Stimulated activated CD8-positive, alpha-beta memory T cell treated with anti-CD3 and anti-CD28 coated beads, Interleukin-2, amount 100 ng/mL, for 48 hours (primary cell): ENCODE measurements around the gene ENOX1.

Source experiments
- DNase-seq, 2 donors: peaks; one replicate each; pipeline ENCODE4 v3.0.0-alpha.2; 2020; ENCODE audit warnings: low read depth in 2 of 2

Gene ENOX1

DNA sequence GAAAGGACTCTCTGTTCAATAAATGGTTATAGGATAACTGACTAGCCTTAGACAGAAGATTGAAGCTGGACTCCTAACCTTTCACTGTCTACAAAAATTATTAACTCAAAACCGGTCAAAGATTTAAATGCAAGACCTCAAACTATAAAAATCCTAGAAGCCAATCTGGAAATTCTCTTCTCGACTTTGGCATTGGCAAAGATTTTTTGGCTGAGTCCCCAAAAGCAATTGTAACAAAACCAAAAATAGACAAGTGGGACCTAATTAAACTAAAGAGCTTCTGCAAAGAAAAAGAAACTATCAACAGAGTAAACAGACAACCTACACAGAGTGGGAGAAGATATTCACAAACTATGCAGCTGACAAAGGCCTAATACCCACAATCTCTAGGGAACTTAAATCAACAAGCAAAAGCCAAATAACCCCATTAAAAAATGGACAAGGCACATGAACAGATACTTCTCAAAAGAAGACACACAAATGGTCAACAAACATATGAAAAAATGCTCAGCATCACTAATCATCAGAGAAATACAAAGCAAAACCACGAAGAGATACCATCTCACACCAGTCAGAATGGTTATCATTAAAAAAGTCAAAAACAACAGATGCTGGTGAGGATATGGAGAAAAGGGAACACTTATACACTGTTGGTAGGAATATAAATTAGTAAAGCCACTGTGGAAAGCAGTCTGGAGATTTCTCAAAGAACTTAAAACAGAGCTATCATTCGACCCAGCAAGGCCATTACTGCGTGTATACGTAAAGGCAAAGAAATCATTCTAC, 497.1 kb downstream of the ENOX1 start:
- DNase-seq: no peak

- no peak for DNase-seq
Measured at GRCh38 chr13:43286751-43287150, 500.0 kb downstream of the ENOX1 start.

GRCh38 chr13:43285933-43286597, 500.7 kb downstream of the ENOX1 start:
- DNase-seq: no peak

DNA sequence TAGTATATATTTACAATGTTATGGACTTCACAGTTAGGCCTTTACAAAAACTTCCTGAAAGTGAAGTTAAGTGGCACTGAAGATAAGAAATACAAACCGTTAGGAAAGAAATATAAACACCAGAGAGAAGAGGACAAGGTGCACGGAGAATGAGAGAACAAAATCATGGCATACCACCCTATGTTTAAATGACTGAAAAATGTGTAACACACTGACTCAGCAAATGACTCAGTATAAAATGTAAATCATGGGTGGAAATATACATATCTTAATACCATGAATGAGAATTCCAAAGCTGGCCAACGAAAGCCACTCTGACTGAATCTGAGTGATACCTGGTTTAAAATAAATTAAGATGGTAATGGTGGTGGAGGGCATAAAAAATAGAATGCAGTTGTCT, 502.6 kb downstream of the ENOX1 start:
- no peak for DNase-seq

DNA sequence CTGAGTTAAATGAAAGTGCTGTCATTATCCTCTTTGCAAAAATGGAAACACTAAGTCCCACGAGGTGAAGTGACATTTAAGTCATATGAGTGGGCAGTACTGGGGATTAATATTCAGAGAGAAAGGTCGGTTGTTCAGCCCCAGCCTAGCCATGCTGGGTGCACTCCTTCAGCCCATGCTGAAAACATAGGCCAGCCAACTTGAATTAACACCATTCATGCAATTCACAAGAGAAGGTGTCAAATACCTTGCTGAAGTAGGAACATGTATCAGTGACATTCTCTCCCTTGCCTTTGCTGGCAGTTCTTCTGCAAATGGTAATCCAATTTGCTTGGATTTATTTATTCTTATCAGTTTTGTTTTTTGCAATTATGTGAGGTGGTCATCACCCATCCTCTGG, 507.1 kb downstream of the ENOX1 start:
- DNase-seq: no peak

- DNase-seq: no peak
Measured at GRCh38 chr13:43278127-43278526, 508.6 kb downstream of the ENOX1 start.

- no peak for DNase-seq
Measured at GRCh38 chr13:43277142-43277541, 509.6 kb downstream of the ENOX1 start.

GRCh38 chr13:43274881-43275280, 511.9 kb downstream of the ENOX1 start:
- DNase-seq: no peak

DNA sequence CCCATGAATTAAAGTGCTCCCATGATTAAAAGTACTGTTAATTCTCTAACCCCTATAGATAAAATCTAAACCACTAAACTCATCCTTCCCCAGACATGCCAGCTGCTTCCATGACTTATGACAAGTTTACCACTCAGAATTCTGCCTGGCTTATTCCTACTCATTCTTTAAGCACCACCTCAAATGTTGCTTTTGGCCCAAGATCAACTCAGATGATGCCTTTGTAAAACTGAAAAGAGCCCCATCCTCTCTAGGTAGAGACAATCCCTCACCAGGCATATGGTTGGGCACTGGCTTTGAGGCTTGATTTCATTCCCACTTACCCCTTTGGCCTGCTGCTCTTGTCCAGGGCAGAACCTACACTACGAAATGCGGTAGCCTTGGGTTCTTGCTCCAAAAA, 513.4 kb downstream of the ENOX1 start:
- no peak for DNase-seq

GRCh38 chr13:43272851-43273250, 513.9 kb downstream of the ENOX1 start:
- DNase-seq: no peak

GRCh38 chr13:43271152-43271551, 515.6 kb downstream of the ENOX1 start:
- no peak for DNase-seq

DNA sequence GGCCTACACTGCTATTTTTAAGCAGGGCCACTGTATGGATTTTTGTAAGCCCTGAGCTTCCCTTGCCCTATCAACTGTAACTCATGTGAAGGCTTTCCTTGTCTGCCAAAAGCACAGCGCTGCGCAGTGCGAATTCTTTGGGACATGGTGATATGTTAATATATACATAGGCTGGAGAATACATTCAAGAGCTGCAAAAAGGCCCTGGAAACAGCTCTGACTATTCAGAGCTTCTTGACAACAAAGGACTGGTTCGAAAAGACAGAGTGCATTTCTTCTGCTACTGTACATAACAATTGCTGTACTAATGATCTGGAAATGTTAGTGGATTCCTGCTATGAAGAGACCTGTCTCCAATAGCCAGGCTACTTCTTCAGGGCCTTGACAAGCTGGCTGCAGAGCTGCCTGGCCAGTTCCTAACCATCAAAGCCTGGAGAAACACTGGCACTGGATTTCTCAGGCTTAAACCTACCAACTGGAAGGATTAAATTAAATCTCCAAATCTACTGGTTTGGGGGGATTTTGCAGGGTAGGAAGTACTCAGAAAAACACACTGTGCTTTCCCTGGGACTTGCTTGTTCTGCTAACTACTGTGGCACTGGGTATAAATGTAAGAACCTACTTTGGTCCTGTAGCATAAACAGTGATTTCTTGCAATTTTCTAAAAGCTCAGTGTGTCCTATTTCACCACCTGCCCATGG, 516.5 kb downstream of the ENOX1 start:
- DNase-seq: no peak

- DNase-seq: no peak
Measured at GRCh38 chr13:43269037-43269481, 517.7 kb downstream of the ENOX1 start.

- DNase-seq: no peak
Measured at GRCh38 chr13:43268632-43269031, 518.1 kb downstream of the ENOX1 start.

DNA sequence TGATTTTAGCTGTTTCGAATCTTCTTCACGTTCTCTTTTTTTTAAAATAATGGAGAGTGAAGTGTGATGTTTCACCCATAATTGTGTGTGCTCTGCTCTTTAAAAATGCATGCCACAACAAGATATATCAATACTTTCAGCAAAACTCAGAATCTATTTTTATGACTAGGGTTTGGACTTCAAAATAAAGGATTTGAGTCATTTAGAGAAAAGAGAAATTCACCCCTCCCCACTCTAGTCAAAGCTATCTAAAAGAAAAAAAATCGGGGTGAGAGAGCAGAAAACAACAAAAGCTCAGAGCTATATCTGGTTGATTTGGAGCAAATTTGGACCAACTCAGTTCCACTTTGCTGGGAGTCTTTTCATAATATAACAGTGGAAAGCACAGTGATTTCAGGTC, 518.9 kb downstream of the ENOX1 start:
- DNase-seq: no peak

DNA sequence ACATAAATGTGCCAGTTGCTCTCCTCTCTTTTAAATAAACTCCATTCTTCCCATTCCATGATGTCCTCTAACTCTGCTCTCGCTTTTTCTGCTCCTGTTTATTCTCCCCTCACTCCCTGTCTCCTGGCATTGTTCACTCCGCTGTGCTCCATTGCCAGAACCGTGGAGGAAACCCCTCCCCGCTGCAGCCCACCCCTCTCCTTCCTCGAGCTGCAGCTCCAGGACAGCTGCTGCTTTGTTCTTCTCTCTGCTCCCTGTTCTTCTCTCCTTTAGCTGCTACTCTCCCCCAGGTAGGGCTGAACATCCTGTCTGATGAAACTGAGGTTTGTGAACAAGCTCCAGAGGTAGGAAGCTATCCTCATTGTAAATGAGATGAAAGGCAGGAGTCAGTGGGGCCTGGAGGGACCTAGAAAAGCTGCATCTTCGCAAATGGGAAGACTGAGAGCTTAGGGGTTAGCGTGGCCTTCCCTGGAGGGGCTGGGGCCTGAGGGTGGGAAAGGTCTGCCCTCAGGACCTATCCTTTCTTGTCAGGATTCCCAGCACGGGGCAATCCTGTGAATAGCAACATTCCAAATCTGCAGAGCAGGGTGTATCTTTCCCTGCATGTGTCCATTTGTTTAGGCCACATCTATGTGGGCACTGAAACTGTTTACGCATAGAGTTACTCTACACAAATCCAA, 519.7 kb downstream of the ENOX1 start:
- no peak for DNase-seq

- DNase-seq: no peak
Measured at GRCh38 chr13:43265028-43265427, 521.7 kb downstream of the ENOX1 start.

DNA sequence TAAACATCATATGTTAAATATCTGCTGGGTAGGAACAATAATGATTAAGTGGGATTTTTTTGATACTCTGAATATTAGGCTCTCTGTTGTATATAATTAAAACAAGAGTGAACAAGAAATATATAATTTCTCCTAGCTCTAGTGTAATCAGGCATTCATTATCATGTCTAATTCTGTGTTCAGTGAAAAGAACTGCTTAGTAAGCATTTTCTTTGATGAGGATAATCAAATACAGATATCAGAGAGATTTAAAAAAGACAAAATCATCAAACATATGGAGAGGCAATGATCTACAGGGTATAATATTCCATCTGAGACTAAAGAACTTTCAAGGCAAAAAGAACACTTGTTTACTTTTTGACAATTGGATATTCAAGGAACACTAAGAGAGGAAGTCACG, 522.3 kb downstream of the ENOX1 start:
- no peak for DNase-seq

- no peak for DNase-seq
Measured at GRCh38 chr13:43263047-43263446, 523.7 kb downstream of the ENOX1 start.

DNA sequence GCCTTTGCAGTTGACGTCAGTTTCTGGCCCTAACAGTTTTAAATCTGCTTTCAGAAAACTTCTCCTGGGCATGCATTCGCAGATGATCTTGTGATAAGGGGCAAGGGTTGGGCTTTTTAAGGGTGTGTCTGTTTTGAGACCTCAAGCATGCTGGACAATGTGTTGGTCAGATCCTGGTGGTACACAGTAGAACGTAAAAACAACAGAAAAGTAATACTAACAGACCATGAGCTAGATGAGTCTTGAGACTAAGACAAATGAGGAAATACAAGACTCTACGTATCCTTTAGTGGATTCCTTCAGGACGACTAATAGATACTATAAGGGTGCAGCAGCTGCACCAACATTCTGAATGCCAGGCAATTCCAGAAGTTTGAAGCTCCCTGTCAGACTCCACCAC, 525.8 kb downstream of the ENOX1 start:
- DNase-seq: no peak

DNA sequence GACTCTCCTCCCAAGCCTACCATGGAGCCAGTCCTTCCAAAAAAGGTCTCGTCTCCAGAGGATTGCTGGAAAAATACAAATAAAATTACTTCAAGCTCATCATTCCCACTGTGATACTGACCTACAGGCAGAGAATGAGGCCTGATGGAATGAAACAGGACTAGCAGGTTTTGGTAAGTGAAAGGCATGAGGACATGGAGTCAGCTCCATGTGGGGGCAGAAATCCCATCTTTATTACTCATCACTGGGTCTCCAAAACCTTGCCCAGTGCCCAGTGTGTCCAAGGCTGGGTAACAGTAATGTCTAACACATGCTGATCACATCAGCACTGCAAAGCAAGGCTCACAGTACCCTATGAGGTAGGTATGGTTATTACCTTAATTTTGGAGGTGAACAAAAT, 528.0 kb downstream of the ENOX1 start:
- DNase-seq: no peak

DNA sequence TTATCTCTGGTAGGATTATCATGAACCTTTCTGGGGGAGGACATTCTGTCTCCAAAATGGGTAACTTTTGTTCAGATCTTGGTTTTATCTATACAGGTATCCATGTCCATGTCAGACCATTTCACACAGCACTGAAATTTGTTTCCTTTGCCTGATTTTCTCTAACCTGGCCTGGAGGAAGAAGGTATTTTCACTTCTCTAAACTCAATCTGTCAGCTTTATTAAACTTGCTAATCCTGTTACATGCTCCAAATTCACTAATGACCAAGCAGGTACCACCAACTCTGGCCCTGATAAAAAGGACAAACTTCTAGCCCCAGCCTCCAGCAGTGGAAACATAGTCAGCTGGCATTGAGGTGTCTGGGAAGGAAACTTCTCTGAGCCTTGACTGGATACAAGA, 529.0 kb downstream of the ENOX1 start:
- no peak for DNase-seq
